Breast epithelium (tissue), 3 donors: Measurements from ENCODE around the gene TPM2.
A peak's percentile ranks its signal among the peaks of the same experiment; 100 is the strongest.

Experiments used
- POLR2A ChIP-seq: fragments of 450-650 bp; IDR thresholded peaks from one replicate; pipeline ENCODE4 v1.6.1; 2016; ENCODE audit warnings: antibody characterized with exemption, mild to moderate bottlenecking, moderate library complexity
- TF ChIP-seq, protein P1 (sequence below), 3 donors: fragments of 450-650 bp; IDR thresholded peaks; one replicate each; pipeline ENCODE4 v1.5.1; 2016 to 2017; ENCODE audit warnings: antibody characterized with exemption in 3 of 3, mild to moderate bottlenecking in 3 of 3, moderate library complexity in 3 of 3

DNA sequence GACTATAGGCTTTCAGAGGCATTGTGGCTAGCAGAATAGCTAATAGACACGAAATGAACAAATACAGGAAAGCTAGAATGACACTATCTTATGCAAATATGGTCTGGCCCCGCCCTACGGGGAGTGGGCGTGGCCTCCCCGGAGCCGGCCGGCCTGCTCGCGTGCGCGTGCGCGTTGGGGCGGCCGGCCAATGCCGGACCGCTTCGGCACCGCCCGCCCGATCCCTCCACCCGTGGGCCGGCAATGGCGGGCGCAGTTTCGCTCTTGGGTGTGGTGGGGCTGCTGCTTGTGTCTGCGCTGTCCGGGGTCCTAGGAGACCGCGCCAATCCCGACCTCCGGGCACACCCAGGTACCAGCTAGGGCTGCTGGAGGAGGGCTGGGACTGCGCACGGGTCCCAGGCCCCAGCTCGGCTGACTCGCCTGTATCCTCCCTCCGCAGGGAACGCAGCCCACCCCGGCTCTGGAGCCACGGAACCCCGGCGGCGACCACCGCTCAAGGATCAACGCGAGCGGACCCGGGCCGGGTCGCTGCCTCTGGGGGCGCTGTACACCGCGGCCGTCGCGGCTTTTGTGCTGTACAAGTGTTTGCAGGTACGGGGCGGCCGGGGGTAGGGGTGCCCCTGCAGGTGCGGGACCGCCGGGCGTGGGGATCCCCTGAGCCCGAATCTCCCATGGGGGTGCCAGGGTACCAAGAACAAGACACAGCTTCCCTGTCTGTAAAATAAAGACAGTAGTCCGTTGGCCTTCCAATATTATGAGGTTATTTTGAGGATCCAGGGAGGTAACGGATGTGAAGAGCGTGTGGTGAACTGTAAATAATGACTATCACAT, 31.4 kb downstream of the TPM2 start, which contains the start of gene CCDC107:
- peak; percentile 52 for TF ChIP-seq POLR2A
- TF ChIP-seq, protein P1, sequence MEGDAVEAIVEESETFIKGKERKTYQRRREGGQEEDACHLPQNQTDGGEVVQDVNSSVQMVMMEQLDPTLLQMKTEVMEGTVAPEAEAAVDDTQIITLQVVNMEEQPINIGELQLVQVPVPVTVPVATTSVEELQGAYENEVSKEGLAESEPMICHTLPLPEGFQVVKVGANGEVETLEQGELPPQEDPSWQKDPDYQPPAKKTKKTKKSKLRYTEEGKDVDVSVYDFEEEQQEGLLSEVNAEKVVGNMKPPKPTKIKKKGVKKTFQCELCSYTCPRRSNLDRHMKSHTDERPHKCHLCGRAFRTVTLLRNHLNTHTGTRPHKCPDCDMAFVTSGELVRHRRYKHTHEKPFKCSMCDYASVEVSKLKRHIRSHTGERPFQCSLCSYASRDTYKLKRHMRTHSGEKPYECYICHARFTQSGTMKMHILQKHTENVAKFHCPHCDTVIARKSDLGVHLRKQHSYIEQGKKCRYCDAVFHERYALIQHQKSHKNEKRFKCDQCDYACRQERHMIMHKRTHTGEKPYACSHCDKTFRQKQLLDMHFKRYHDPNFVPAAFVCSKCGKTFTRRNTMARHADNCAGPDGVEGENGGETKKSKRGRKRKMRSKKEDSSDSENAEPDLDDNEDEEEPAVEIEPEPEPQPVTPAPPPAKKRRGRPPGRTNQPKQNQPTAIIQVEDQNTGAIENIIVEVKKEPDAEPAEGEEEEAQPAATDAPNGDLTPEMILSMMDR (IDR thresholded peaks at IDR 0.05), result peak; percentile 37 to 75 (median 48)
